ENCODE results near the gene TMEM9.

TMEM9 gene

GRCh38 chr1:201134405-201134804 is 19.9 kb downstream of the TMEM9 start:
- Mint-ChIP-seq H3K36me3 (ENCODE audit: low read depth) (no peaks in the 10 kb centered on the region), H3K27ac (no peak overlapping the region), H3K27me3 (ENCODE audit: low read depth) (no peaks in the 10 kb centered on the region), H3K4me3 (no peak overlapping the region), H3K9me3 (no peaks in the 10 kb centered on the region), H3K4me1 (ENCODE audit: low read depth) (no peaks in the 10 kb centered on the region)

GRCh38 chr1:201131398-201131797 is 22.9 kb downstream of the TMEM9 start:
- H3K4me1 Mint-ChIP-seq (ENCODE audit: low read depth): no peaks in the 10 kb centered on the region
- no peak overlapping the region for H3K4me3 Mint-ChIP-seq
- H3K9me3 Mint-ChIP-seq: no peaks in the 10 kb centered on the region
- no peaks in the 10 kb centered on the region for H3K36me3 Mint-ChIP-seq (ENCODE audit: low read depth)
- no peaks in the 10 kb centered on the region for H3K27me3 Mint-ChIP-seq (ENCODE audit: low read depth)
- H3K27ac Mint-ChIP-seq: no peak overlapping the region

- no peak overlapping the region for H3K4me3 Mint-ChIP-seq
- H3K27me3 Mint-ChIP-seq (ENCODE audit: low read depth): peaks cover 6% of the 10 kb centered on the region
- no peak overlapping the region for H3K27ac Mint-ChIP-seq
- H3K36me3 Mint-ChIP-seq (ENCODE audit: low read depth): no peaks in the 10 kb centered on the region
- H3K4me1 Mint-ChIP-seq (ENCODE audit: low read depth): no peaks in the 10 kb centered on the region
- no peaks in the 10 kb centered on the region for H3K9me3 Mint-ChIP-seq
Observed at GRCh38 chr1:201128962-201129361, 25.3 kb downstream of the TMEM9 start.

GRCh38 chr1:201128476-201128875 is 25.8 kb downstream of the TMEM9 start:
- no peak overlapping the region for H3K27ac Mint-ChIP-seq
- H3K4me1 Mint-ChIP-seq (ENCODE audit: low read depth): no peaks in the 10 kb centered on the region
- no peak overlapping the region for H3K4me3 Mint-ChIP-seq
- H3K9me3 Mint-ChIP-seq: no peaks in the 10 kb centered on the region
- H3K36me3 Mint-ChIP-seq (ENCODE audit: low read depth): no peaks in the 10 kb centered on the region
- peaks cover 10% of the 10 kb centered on the region for H3K27me3 Mint-ChIP-seq (ENCODE audit: low read depth)

GRCh38 chr1:201127755-201128455 is 26.4 kb downstream of the TMEM9 start:
- no peaks in the 10 kb centered on the region for H3K4me1 Mint-ChIP-seq (ENCODE audit: low read depth)
- H3K36me3 Mint-ChIP-seq (ENCODE audit: low read depth): no peaks in the 10 kb centered on the region
- H3K4me3 Mint-ChIP-seq: no peak overlapping the region
- H3K27me3 Mint-ChIP-seq (ENCODE audit: low read depth): peaks cover 10% of the 10 kb centered on the region
- no peaks in the 10 kb centered on the region for H3K9me3 Mint-ChIP-seq
- H3K27ac Mint-ChIP-seq: no peak overlapping the region

- Mint-ChIP-seq H3K4me1 (ENCODE audit: low read depth) (no peaks in the 10 kb centered on the region), H3K9me3 (no peaks in the 10 kb centered on the region), H3K36me3 (ENCODE audit: low read depth) (no peaks in the 10 kb centered on the region), H3K4me3 (no peak within 1 kb of the TSS), H3K27me3 (ENCODE audit: low read depth) (peaks cover 10% of the 10 kb centered on the region), H3K27ac (no peak within 1 kb of the TSS)
Observed at GRCh38 chr1:201126832-201127754, 27.2 kb downstream of the TMEM9 start, which contains the start of gene ASCL5. TSS of gene ASCL5 (minus strand) at chr1:201127184. CDS start at chr1:201115372, 11,812 bp downstream.

- no peak overlapping the region for H3K4me3 Mint-ChIP-seq
- H3K9me3 Mint-ChIP-seq: no peaks in the 10 kb centered on the region
- H3K27me3 Mint-ChIP-seq (ENCODE audit: low read depth): peaks cover 11% of the 10 kb centered on the region
- no peaks in the 10 kb centered on the region for H3K4me1 Mint-ChIP-seq (ENCODE audit: low read depth)
- H3K36me3 Mint-ChIP-seq (ENCODE audit: low read depth): no peaks in the 10 kb centered on the region
- no peak overlapping the region for H3K27ac Mint-ChIP-seq
Observed at GRCh38 chr1:201126463-201126831, 27.8 kb downstream of the TMEM9 start.

- Mint-ChIP-seq H3K27me3 (ENCODE audit: low read depth) (peaks cover 13% of the 10 kb centered on the region), H3K36me3 (ENCODE audit: low read depth) (no peaks in the 10 kb centered on the region), H3K4me3 (no peak overlapping the region)
Observed at GRCh38 chr1:201125800-201126199, 28.5 kb downstream of the TMEM9 start.

GRCh38 chr1:201125019-201125418 is 29.3 kb downstream of the TMEM9 start:
- Mint-ChIP-seq H3K4me1 (ENCODE audit: low read depth) (no peaks in the 10 kb centered on the region), H3K27me3 (ENCODE audit: low read depth) (peaks cover 13% of the 10 kb centered on the region), H3K9me3 (no peaks in the 10 kb centered on the region), H3K27ac (no peak overlapping the region), H3K36me3 (ENCODE audit: low read depth) (no peaks in the 10 kb centered on the region), H3K4me3 (no peak overlapping the region)

More at GRCh38 chr1:201125800-201126199, 28.5 kb downstream of the TMEM9 start:
- H3K27ac Mint-ChIP-seq: no peak overlapping the region
- H3K9me3 Mint-ChIP-seq: no peaks in the 10 kb centered on the region
- H3K4me1 Mint-ChIP-seq (ENCODE audit: low read depth): no peaks in the 10 kb centered on the region

GRCh38 chr1:201123866-201124265 is 30.4 kb downstream of the TMEM9 start:
- Mint-ChIP-seq H3K27ac (no peak overlapping the region), H3K36me3 (ENCODE audit: low read depth) (no peaks in the 10 kb centered on the region), H3K9me3 (no peaks in the 10 kb centered on the region), H3K4me3 (no peak overlapping the region), H3K27me3 (ENCODE audit: low read depth) (peaks cover 13% of the 10 kb centered on the region), H3K4me1 (ENCODE audit: low read depth) (peaks cover 3% of the 10 kb centered on the region)

GRCh38 chr1:201122321-201122957 is 31.8 kb downstream of the TMEM9 start:
- H3K36me3 Mint-ChIP-seq (ENCODE audit: low read depth): no peaks in the 10 kb centered on the region
- peaks cover 18% of the 10 kb centered on the region for H3K27me3 Mint-ChIP-seq (ENCODE audit: low read depth)
- no peaks in the 10 kb centered on the region for H3K9me3 Mint-ChIP-seq
- H3K27ac Mint-ChIP-seq: no peak overlapping the region
- no peak overlapping the region for H3K4me3 Mint-ChIP-seq
- peaks cover 3% of the 10 kb centered on the region for H3K4me1 Mint-ChIP-seq (ENCODE audit: low read depth)

GRCh38 chr1:201119206-201120197 is 34.8 kb downstream of the TMEM9 start:
- Mint-ChIP-seq H3K9me3 (no peaks in the 10 kb centered on the region), H3K27ac (no peak overlapping the region), H3K4me1 (ENCODE audit: low read depth) (peaks cover 4% of the 10 kb centered on the region), H3K36me3 (ENCODE audit: low read depth) (no peaks in the 10 kb centered on the region), H3K27me3 (ENCODE audit: low read depth) (peaks cover 36% of the 10 kb centered on the region), H3K4me3 (no peak overlapping the region)

GRCh38 chr1:201116091-201116490 is 38.2 kb downstream of the TMEM9 start:
- H3K9me3 Mint-ChIP-seq: no peaks in the 10 kb centered on the region
- H3K4me1 Mint-ChIP-seq (ENCODE audit: low read depth): peaks cover 4% of the 10 kb centered on the region
- no peak overlapping the region for H3K27ac Mint-ChIP-seq
- no peaks in the 10 kb centered on the region for H3K36me3 Mint-ChIP-seq (ENCODE audit: low read depth)
- peaks cover 46% of the 10 kb centered on the region for H3K27me3 Mint-ChIP-seq (ENCODE audit: low read depth)
- no peak overlapping the region for H3K4me3 Mint-ChIP-seq
